GM12872 (cell line): ENCODE results near the gene CADM1.

Experiments used
- CTCF ChIP-seq: IDR thresholded peaks from 3 replicates; pipeline ENCODE4 v1.5.1; 2011; ENCODE audit warnings: low read depth, mild to moderate bottlenecking, low read length, moderate library complexity; ENCODE audit not compliant: insufficient read depth

CADM1 gene

GRCh38 chr11:115363426-115363825 is 140.8 kb downstream of the CADM1 start:
- no peak for TF ChIP-seq CTCF

- no peak for TF ChIP-seq CTCF
Measured at GRCh38 chr11:115362997-115363396, 141.2 kb downstream of the CADM1 start.

GRCh38 chr11:115361025-115361424 is 143.2 kb downstream of the CADM1 start:
- no peak for TF ChIP-seq CTCF

- no peak for TF ChIP-seq CTCF
Measured at GRCh38 chr11:115360186-115360824, 143.9 kb downstream of the CADM1 start.

- no peak for TF ChIP-seq CTCF
Measured at GRCh38 chr11:115357066-115357465, 147.1 kb downstream of the CADM1 start.

GRCh38 chr11:115352805-115353485 is 151.3 kb downstream of the CADM1 start:
- no peak for TF ChIP-seq CTCF

GRCh38 chr11:115349335-115350017 is 154.7 kb downstream of the CADM1 start:
- TF ChIP-seq CTCF, result no peak
